GM13976 (cell line): ENCODE measurements around the gene SEMA3A.

Experiments used
- DNase-seq: peaks from one replicate; pipeline ENCODE4 v3.0.0; 2012; ENCODE audit warnings: low spot score
- CTCF ChIP-seq: IDR thresholded peaks from 2 replicates; pipeline ENCODE4 v1.5.1; 2012; ENCODE audit warnings: borderline replicate concordance, mild to moderate bottlenecking; ENCODE audit not compliant: insufficient read depth; ENCODE audit errors: extremely low read depth, missing control alignments, control extremely low read depth
- in situ Hi-C: fragments of 300-500 bp; cut with MboI; formaldehyde crosslinking; loops from one replicate; pipeline ENCODE4 v1.12.0; 2022; ENCODE audit warnings: low sequenced_read_pairs, mixed read lengths, inconsistent platforms; ENCODE audit not compliant: unreplicated experiment

Gene SEMA3A

GRCh38 chr7:83930262-83930661, 264.3 kb downstream of the SEMA3A start:
- TF ChIP-seq CTCF: no peak
- in situ Hi-C loops: no loop called here
- DNase-seq: no peak

GRCh38 chr7:83925860-83926259, 268.7 kb downstream of the SEMA3A start:
- no peak for DNase-seq
- no peak for TF ChIP-seq CTCF
- in situ Hi-C loops: no loop called here

GRCh38 chr7:83921941-83922607, 272.5 kb downstream of the SEMA3A start:
- no peak for TF ChIP-seq CTCF
- in situ Hi-C loops: no loop called here
- DNase-seq: no peak

GRCh38 chr7:83921271-83921940, 273.2 kb downstream of the SEMA3A start:
- in situ Hi-C loops: no loop called here
- TF ChIP-seq CTCF: no peak
- DNase-seq: no peak

- no peak for TF ChIP-seq CTCF
- DNase-seq: no peak
- in situ Hi-C loops: no loop called here
Observed at GRCh38 chr7:83918142-83918541, 276.4 kb downstream of the SEMA3A start.

- no peak for TF ChIP-seq CTCF
- no peak for DNase-seq
- in situ Hi-C loops: no loop called here
Observed at GRCh38 chr7:83913174-83913573, 281.4 kb downstream of the SEMA3A start.
